Amygdala (tissue), 56 donors: Measurements from ENCODE around the gene RASAL1.
A peak's percentile ranks its signal among the peaks of the same experiment; 100 is the strongest.

Experiments
- DNase-seq, 56 donors: peaks; one replicate each; lab custom pipeline; 2025; lab: John Stamatoyannopoulos, UW

Gene RASAL1

DNA sequence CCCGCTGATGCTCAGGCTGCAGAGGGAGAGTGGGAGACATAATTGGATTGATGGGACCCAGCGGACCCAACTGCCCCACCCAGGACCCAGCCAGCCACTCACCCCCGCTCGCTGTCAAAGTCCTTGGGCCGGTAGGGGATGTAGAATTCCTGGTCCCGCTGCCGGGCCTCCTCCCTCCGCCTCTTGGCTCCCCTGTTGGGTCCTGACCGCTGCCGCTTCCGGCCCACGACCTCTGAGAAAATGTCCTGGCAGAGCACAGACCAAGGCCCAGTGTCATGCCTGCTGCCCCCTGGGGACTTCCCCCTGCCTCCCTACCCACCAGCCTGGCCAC, 27.4 kb upstream of the RASAL1 start:
- DNase-seq = no peak

DNA sequence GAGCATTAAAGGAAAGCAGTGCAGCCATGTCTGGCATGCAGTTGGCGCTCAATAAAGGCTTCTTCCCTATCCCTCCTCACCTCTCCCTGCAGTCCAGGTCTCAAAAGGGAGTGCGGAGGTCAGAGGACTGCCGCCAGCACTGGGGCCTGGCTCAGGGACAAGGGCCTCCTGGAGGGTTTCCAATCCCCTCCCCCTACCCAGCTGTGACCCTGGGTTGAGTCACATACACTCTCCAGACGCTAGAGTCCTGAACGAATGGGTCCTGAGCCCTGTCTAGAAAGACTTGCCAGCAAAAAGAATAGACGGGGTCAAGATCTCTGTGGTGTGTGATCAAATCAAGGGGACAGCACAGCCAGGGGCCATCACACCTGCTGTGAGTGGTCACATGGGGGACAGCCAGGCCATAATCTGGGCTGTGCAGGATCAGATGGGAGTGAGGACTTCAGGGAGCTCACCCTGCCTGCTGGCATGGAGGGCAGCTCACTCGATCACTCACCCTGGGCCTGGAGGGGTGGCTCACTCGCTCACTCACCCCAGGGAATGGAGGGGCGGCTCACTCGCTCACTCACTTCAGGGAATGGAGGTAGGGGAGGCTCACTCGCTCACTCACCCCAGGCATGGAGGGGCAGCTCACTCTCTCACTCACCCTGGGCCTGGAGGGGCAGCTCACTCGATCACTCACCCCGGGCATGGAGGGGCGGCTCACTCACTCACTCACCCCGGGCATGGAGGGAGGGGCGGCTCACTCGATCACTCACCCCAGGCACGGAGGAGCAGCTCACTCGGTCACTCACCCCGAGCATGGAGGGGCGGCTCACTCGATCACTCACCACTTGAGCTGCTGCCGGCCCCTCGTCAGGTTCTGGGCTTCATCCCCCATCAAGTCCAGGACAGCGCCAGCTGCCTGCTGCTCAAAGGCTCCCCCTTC, 26.8 kb upstream of the RASAL1 start:
- peak in 10 of 56 donors; percentile 6 to 36 (median 16) for DNase-seq

DNA sequence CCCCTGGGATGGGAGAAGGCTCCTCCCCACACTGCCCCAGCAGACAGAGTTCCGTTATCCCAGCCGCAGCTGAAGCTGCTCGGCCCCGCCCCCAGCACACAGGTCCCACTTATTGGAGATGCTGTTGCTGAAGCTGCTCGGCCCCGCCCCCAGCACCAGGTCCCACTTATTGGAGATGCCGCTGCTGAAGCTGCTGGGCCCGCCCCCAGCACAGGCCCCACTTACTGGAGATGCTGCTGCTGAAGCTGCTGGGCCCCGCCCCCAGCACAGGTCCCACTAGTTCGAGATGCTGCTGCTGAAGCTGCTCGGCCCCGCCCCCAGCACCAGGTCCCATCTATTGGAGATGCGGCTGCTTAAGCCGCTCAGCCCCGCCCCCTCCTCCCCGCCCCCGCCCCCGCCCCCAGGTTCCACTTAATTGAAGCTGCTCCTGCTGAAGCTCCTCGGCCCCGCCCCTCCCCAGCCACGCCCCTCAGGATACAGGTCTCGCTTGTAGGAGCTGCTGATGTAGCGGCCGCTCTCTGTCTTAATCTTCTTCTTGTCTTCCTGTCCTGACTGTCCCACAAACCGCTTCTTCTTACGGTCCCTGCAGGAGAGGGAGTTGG, 26.0 kb upstream of the RASAL1 start:
- DNase-seq = peak in 44 of 56 donors; percentile 8 to 88 (median 62)

DNA sequence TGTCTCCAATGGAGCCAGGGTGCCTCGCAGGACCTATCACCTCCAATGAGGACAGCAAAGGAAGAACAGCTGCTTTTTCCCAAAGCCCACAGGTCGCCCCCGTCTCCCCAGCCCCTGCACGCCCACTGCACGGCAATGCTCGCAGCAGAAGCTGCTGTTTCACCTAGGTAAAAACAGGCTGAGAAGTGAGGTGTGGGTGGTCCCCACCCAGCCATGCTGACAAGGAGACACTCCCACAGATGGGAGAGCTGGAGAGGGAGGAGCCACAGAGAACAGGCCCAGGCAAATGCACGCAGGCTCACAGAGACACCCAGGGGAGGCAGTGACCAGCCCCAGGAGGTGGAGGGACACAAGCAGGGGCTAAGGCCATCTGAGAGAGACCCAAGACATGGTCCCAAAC, 24.4 kb upstream of the RASAL1 start:
- peak in 19 of 56 donors; percentile 6 to 40 (median 14) for DNase-seq

DNA sequence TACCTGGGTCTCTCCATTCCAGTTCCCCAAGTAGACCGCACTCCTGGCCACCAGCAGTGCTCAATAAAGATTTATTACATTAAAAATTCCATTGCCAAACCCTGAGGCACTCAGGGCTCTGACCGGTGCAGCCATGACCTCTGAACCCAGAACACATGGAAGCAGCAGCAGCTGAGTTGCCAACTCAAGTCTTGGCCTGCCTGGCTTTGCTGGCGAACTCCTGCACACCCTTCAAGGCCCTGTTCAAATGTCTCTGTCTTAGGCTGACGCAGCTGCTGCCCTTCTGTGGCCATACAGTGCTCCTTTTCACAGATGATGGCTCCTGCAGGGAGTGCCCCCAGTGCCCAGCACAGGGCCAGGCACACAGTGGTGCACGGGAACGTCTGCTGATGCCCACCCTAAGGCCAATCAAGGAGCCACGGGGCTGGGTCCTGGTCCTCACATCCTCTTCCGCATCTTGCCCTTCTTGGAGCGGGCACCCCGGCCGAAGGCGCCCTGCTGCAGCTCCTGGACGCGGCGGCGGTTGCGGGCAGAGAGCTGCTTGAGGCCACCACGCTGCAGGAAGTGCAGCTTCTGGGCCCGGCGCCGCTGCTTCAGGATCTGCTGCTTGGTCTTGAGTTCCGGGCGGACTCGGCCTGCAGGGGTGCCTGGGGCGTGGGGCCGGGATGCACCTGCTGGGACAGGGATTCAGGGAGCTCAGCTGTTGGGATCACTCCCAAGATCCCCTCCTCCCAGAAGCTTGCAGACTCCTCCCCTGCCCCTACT, 23.1 kb upstream of the RASAL1 start:
- DNase-seq = no peak

DNA sequence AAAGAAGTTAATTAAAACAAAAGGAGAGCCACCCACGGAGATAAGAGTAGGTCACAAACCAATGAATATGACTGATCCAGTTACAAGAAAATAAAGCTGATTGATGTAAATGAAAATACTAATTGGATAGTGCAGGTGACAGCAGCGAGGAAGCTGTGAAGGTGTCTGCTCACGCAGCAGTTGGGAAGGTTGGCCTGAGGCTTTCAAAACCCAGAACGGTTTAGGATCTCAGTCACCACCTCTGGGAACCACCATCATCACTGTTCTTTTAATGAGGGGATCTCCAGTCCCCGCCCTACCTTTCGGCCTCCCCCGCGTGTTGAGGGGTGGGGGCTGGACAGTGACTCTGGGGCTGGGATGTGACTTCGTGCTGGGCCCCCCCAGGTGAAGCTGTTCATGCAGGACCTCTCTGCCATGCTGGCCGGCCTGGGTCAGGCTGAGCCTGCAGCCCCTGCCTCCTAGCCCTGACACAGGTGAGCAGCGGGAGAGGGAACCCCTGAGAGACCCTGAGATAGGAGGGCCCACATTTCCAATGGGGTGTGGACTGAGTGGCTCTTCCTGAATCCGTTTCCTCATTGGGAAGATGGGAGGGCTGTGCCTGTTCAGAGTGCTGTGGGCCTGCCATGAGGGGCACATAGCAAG, 21.8 kb upstream of the RASAL1 start:
- DNase-seq = no peak

DNA sequence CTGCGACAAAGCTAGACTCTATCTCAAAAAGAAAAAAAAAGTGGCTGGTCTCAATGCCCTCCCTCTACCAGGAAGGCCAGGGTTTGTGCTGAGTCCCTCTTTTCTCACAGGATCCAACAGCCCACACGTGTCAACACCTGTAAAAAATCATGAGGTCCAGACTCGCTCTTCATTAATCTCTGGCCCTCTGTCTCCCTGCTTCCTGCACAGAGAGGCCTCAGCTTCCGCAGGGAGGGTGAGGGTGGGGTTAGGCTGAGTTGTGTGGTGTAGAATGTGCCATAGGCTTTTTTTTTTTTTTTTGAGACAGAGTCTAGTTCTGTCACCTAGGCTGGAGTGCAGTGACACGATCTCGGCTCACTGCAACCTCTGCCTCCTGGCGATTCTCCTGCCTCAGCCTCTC, 20.1 kb upstream of the RASAL1 start:
- DNase-seq = no peak

DNA sequence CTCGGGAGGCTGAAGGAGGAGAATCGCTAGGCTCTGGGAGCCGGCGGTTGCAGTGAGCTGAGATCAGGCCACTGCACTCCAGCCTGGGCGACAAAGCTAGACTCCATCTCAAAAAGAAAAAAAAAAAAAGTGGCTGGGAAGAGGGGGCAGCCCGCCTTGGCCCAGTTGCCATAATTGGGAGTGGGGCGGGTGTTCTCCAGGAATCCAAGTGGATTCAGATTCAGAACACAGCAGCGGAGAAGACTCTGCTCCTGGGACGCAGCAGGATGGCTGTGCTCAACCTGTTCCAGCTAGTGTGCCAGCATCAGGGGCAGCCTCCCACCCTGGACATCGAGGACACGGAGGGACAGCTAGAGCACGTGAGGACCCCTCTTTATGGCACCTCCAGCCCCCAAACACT, 19.5 kb upstream of the RASAL1 start:
- DNase-seq = no peak

DNA sequence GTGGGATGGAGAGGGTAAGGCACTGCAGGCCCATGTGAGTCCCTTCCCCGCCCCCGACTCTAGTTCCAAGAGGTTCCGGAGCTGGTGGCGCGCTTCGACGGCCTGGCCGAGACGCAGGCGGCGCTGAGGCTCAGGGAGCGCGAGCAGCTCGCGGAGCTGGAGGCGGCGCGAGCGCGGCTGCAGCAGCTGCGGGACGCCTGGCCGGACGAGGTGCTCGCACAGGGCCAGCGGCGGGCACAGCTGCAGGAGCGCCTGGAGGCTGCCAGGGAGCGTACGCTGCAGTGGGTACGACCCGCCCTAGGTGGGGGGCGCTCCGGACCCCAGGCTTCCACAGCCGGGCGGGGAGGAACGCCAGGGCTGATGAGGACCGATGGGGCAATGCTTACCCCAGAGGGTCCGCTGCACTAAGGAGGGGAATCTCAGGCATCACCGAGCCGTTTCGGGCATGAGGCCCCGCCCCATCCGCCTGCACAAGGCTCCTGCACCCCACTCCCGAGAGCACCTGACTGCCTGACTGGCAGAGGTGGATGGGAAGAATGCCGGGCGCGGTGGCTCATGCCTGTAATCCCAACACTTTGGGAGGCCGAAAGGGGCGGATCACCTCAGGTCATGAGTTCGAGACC, 18.9 kb upstream of the RASAL1 start:
- DNase-seq = peak in 1 of 56 donors; percentile 10

DNA sequence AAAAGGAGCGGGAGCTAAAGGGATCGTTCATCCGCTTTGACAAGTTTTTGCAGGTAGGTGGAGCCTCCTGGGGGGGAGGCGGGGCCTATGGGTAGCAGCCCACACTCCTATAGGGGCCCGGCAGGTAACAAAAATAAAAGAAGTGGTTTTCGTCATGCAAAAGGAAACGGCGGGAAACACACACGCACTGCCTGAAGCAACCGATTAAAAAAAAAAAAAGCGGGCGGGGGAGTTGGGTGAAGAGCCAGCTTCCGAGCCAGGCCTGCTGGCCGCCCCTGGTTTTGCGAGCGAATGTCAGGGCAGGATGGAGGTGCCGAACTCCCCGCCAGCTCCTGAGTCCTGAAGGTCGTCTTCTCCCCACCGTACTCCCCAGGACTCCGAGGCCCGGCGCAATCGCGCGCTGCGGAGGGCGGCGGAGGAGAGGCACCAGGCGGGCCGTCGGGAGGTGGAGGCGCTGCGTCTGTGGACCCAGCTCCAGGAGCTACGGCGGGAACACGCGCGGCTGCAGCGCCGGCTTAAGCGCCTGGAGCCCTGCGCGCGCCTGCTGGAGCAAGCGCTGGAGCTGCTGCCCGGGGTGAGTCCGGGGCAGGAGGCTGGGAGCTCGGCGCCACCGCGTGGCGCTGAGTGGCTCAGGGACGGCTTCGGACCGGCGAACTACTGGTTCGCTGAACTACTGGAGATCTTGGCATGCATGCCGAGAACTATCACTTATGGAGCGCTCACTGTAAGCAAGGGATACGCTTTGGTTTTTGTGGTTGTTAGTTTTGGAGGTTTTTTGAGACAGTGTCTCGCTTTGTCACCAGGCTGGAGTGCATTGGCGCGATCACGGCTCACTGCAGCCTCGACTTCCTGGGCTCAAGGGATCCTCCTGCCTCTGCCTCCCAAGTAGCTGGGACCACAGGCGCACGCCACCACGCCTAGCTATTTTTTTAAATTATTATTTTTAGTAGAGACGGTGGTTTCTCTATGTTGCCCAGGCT, 17.6 kb upstream of the RASAL1 start:
- DNase-seq = peak in 49 of 56 donors; percentile 25 to 84 (median 57)

DNA sequence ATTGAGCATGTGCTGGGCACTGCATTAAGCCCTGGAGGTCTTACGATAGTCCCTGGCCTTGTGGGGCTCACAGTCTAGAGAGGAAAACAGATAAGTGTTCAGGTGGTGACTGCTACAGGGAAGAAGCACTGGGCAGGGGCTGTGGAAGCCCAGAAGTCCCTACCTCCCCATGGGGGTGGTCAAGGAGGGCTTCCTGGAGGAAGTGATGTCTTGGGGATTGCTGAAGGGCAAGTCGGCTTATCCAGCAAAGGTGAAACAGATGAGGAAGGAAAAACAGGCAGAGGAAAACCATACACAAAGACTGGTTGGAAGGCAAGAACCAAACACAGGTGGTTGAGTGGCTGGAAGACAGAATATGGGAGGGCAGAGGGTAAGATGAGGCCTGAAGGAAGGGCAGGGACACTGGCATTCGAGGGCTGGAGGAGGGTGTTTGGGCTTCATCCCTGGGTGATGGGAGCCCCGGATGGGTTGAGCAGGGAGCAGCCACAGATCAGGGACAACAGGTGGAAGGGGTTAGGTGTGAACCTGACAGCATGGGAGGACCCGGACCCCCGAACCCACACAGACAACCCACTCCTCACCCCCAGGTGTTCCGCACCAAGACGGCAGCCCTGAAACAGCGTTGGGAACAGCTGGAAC, 16.8 kb upstream of the RASAL1 start:
- no peak for DNase-seq

DNA sequence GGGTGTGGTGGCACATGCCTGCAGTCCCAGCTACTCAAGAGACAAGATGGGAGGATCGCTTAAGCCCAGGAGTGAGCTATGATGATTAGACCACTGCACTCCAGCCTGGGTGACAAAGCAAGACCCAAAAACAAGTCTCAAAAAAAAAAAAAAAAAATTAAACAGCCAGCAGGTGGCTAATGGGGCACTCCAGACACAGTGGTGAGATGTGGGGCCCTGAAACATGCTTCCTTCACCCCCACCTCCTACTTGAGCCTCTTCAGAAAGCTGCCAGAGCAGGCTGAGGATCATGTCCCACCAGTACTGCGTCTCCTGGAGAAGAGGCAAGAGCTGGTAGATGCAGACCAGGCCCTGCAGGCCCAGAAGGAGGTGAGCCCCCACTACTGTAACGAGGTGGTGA, 16.1 kb upstream of the RASAL1 start:
- DNase-seq = no peak

DNA sequence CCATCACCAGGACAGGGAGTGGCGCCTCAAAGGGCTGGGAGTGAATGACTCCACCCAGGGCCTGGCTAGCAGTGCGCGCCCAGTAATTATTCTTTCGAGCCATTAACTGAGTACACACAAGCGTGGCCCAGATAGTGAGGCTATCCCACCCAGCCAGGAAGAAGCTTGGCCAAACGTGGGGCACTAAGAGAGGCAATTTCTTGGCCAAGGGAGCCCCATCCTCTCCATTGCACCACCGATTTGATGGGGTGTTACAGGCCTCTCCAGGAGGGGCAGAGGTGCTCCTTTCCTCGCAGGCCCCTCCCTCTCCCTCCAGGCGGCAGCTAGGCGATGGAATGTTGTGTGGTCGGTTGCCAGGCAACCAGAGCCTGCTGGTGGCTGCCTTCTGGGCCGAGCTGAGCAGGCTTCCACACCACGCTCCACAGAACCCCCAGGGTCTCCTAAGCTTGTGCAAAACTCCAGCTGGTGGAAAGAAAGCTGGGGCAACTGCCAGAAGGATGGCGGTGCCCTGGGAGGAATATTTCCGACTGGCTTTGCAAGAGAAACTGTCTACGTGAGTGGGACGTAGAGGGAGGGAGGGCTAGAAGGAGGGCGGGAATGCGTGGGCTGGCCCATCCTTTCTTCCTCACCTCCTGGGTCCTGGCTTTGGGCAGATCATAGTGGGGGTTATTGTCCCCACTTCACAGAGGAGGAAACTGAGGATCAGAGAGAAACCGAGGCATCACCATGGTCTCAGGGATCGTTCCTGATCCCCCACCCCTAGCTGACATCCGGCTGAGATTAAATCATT, 14.0 kb upstream of the RASAL1 start, which contains the start of gene CFAP73:
TSS of gene CFAP73 (plus strand) at position 364 of the 790 bp plus-strand sequence. CDS start at position 498, 134 bp downstream.
- peak in 50 of 56 donors; percentile 14 to 78 (median 56) for DNase-seq

DNA sequence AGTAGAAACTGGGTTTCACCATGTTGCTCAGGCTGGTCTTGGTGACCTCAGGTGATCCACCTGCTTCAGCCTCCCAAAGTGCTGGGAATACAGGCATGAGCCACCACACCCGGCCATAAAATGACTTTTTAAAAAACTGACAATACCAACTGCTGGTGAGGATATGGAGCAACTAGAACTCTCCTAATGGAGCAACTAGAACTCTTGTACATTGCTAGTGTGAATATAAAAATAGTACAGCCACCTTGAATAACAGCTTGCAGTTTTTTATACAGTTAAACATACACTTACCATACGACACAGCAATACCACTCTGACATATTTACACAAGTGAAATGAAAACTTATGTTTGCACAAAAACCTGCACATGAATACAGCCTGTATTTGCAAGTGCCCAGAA, 11.4 kb upstream of the RASAL1 start:
- DNase-seq = no peak

DNA sequence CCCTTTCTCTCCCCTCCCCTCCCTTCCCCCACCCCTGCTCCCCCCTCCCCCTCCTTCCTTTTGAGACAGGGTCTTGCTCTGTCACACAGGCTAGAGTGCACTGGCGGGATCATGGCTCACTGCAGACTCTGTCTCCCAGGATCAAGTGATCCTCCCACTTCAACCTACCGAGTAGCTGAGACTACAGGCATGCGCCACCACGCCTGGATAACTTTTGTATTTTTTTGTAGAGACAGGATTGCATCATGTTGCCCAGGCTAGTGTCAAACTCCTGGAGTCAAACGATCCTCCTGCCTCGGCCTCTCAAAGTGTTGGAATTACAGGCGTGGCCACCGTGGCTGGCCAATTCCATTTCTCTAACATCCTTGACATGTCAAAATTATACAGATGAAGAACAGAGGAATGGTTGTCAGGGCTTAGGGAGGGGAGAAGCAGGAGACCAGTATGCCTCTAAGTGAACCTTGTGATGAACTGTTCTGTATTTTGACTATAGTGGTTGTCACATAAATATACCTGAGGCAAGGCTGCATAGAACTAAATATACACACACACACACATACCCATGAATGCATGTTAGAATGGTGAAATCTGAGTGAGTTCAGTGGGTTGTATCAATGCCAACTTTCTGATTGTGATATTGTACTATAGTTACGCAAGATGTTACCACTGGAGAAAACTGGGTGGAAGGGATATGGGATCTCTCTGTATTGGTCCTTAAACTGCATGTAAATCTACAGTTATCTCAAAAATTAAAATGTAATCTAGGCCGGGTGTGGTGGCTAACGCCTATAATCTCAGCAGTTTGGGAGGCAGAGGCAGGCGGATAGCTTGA, 10.4 kb upstream of the RASAL1 start:
- DNase-seq = no peak

DNA sequence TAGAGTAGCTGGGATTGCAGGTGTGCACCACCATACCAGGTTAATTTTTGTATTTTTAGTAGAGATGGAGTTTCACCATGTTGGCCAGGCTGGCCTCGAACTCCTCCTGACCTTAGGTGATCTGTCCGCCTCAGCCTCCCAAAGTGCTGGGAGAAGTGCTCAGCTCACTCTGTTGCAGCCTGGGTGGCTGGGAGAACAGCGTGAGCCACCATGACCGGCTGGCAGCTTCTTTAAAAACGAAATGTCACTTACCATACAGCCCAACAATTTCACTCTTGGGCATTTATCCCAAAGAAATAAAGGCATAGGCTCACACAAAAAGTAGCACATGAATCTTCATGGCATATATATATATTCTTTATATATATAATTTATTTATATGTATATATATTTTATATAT, 9.2 kb upstream of the RASAL1 start:
- DNase-seq = no peak

DNA sequence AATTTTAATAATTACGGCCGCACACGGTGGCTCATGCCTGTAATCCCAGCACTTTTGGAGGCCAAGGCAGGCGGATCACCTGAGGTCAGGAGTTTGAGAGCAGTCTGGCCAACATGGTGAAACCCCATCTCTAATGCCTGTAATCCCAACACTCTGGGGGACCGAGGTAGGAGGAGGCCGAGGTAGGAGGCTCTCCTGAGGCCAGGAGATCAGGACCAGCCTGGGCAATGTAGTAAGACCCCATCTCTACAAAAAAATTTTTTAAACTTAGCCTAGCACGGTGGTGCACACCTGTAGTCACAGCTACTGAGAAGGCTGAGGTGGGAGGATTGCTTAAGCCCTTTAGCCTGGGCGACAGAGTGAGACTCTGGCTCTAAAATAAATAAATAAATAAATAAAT, 8.4 kb upstream of the RASAL1 start:
- DNase-seq = no peak
